Measurements from ENCODE around the gene TSEN2. TPM values are rescaled to one million over a fixed set of nuclear protein-coding genes. Genes with fewer than 3 reads are reported as not detected.
"Not testable (repeated sequence)": the region's sequence is repeated elsewhere in the genome, so short reads cannot be mapped to it uniquely, and the experiment has no call there.

The TSEN2 gene
- total RNA-seq, 8 experiments from 2014 or later, result 17.4 to 41.4 (median 20.8) TPM

DNA sequence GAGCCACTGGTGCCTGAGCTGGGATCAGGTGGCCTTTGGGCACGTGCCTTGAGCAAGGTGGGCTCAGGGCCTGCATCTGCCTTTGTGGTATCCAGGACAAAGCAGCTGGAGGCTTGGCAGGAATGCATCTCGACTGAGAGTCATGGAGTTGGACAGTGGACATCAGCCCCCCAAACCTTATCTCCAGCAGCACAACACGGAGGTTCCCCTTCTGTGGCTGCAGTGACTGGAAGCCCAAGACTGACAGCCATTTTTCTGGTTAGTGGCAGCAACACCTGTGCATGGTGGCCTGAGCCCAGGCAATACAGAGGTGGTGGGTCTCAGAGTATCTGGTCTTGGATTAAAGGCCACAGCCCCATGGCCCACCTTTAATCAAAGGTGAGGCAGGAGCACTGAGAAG is 27.8 kb upstream of the TSEN2 start:
- no peak for ATAC-seq (replicated peaks in 6 of 8)
- Histone ChIP-seq H3K27ac (no peak overlapping the region), H3K4me1 (replicated peaks in 1 of 2) (no peaks in the 10 kb centered on the region), H3K4me3 (no peak overlapping the region)
- in situ Hi-C loops (cut with MboI; ENCODE audit: low pct_unique_long_range_greater_than_20kb in 2 of 9, low sequenced_read_pairs in 9 of 9, unreplicated experiment in 9 of 9), result loop anchor here in 5 of 9 experiments (25.0 kb wide), 2 partner anchors 269 to 319 kb away; no protein-coding TSS in a partner anchor
- 40 to 100% (median 52%) methylated on average over 1 to 2 of the region's 3 CpGs; no CpG with 5 or more reads in 6 of the 10 experiments for WGBS, 10 experiments

DNA sequence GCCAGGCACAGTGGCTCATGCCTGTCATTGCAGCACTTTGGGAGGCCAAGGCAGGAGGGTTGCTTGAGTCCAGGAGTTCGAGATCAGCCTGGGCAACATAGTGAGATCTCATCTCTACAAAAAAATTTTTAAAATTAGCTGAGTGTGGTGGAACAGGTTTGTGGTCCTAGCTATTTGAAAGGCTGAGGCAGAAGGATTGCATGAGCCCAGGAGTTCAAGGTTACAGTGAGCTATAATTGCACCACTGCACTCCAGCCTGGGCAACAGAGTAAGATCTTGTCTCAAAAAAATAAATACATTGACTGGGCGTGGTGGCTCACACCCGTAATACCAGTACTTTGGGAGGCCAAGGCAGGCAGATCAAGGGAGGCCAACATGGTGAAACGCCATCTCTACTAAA is 26.9 kb upstream of the TSEN2 start:
- H3K4me1 ChIP-seq (replicated peaks in 1 of 2); H3K4me3 ChIP-seq; H3K27ac ChIP-seq; ATAC-seq (replicated peaks in 6 of 8): not testable (repeated sequence)
- WGBS, 10 experiments, result 11 to 95% (median 67%) methylated on average over 2 to 4 of the region's 4 CpGs; no CpG with 5 or more reads in 4 of the 10 experiments
- in situ Hi-C loops (cut with MboI; ENCODE audit: low pct_unique_long_range_greater_than_20kb in 2 of 9, low sequenced_read_pairs in 9 of 9, unreplicated experiment in 9 of 9), result loop anchor here in 5 of 9 experiments (25.0 kb wide), 2 partner anchors 270 to 320 kb away; no protein-coding TSS in a partner anchor

DNA sequence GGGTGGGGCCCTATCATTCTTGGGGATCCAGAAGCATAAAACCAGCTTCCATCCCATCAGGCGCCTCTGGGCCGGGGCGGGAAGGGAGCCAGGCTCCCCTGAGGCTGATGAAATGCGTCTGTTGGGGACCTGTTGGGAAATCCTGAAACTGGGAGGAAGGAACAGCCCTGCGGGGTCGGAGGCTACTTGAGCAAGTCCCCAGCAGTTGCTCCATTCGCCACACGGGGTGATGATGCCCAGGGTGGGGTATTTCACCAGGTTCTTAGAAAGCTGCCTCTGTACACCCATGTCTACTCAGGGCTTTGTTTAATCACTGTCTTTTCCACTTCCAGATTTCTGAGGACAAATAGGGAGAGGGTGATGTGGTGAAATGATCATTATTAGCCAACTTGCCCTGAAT is 25.4 kb upstream of the TSEN2 start:
- H3K4me3 ChIP-seq, result no peak overlapping the region
- in situ Hi-C loops (cut with MboI; ENCODE audit: low pct_unique_long_range_greater_than_20kb in 2 of 9, low sequenced_read_pairs in 9 of 9, unreplicated experiment in 9 of 9), result loop anchor here in 5 of 9 experiments (25.0 kb wide), 2 partner anchors 272 to 322 kb away; no protein-coding TSS in a partner anchor
- H3K4me1 ChIP-seq (replicated peaks in 1 of 2), result no peaks in the 10 kb centered on the region
- 17 to 100% (median 88%) methylated on average over 1 to 6 of the region's 8 CpGs; no CpG with 5 or more reads in 5 of the 10 experiments for WGBS, 10 experiments
- no peak for ATAC-seq (replicated peaks in 6 of 8)
- no peak overlapping the region for H3K27ac ChIP-seq

DNA sequence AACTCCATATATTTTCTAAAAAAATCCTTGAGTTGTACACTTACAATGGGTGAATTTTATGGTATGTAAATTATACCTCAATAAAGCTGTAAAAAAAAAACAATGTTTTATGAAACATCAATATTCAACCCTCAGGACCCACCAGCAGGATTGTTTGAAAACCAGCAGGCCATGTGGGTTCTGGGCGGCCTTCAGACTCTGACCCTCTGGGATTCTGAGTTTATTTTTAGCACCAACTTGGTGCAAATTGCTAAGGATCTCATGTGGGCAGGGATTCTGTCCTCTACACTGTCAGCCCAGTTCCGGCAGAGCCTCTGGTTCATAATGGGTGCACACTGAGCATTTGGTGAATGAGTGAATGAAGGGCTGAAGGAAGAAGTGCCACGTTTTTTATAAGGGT is 24.2 kb upstream of the TSEN2 start:
- 15 to 100% (median 72%) methylated on average over 1 to 3 of the region's 3 CpGs; no CpG with 5 or more reads in 2 of the 10 experiments for WGBS, 10 experiments
- Histone ChIP-seq H3K4me3 (no peak overlapping the region), H3K27ac (no peak overlapping the region), H3K4me1 (replicated peaks in 1 of 2) (no peaks in the 10 kb centered on the region)
- ATAC-seq (replicated peaks in 6 of 8), result no peak
- in situ Hi-C loops (cut with MboI; ENCODE audit: low pct_unique_long_range_greater_than_20kb in 2 of 9, low sequenced_read_pairs in 9 of 9, unreplicated experiment in 9 of 9), result loop anchor here in 5 of 9 experiments (25.0 kb wide), 2 partner anchors 273 to 323 kb away; no protein-coding TSS in a partner anchor

DNA sequence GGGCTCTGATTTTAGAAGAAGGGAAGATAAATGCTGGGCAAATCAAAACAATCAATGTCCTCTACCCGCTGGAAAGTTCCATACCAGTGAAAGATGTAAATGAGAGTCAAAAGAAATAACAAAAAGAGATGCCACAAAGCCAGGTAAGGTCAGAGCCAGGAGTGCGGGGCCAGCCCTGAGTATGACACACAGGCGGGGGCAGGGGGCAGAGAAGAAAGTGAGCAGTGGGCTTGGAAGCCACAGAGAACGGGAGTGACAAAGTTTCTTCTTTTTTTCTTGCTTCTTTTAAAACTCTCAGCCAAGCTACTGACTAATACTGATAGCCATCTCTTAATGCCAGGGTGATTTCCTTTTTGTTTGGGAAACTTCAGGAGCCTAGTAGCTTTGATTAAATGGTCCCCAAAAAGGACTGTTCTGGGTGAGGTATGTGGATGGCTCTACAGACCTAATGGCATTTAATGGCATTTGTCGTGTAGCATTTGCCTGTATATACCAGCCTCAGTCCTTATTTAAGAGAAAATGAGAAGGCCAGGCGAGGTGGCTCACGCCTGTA is 23.1 kb upstream of the TSEN2 start:
- no peak overlapping the region for H3K27ac ChIP-seq
- no peaks in the 10 kb centered on the region for H3K4me1 ChIP-seq (replicated peaks in 1 of 2)
- no peak for ATAC-seq (replicated peaks in 6 of 8)
- H3K4me3 ChIP-seq, result no peak overlapping the region
- in situ Hi-C loops (cut with MboI; ENCODE audit: low pct_unique_long_range_greater_than_20kb in 2 of 9, low sequenced_read_pairs in 9 of 9, unreplicated experiment in 9 of 9), result loop anchor here in 5 of 9 experiments (25.0 kb wide), 2 partner anchors 274 to 324 kb away; no protein-coding TSS in a partner anchor
- WGBS, 10 experiments, result 35 to 96% (median 74%) methylated on average over 1 to 5 of the region's 7 CpGs; no CpG with 5 or more reads in 2 of the 10 experiments

- 60 to 100% (median 77%) methylated on average over 1 to 5 of the region's 9 CpGs; no CpG with 5 or more reads in 5 of the 10 experiments for WGBS, 10 experiments
- no peak overlapping the region for H3K4me3 ChIP-seq
- no peaks in the 10 kb centered on the region for H3K4me1 ChIP-seq (replicated peaks in 1 of 2)
- no peak overlapping the region for H3K27ac ChIP-seq
- no peak for ATAC-seq (replicated peaks in 6 of 8)
- in situ Hi-C loops (cut with MboI; ENCODE audit: low pct_unique_long_range_greater_than_20kb in 2 of 9, low sequenced_read_pairs in 9 of 9, unreplicated experiment in 9 of 9), result loop anchor here in 5 of 9 experiments (25.0 kb wide), 2 partner anchors 275 to 325 kb away; no protein-coding TSS in a partner anchor
Observed at GRCh38 chr3:12462159-12462947, 21.9 kb upstream of the TSEN2 start.

DNA sequence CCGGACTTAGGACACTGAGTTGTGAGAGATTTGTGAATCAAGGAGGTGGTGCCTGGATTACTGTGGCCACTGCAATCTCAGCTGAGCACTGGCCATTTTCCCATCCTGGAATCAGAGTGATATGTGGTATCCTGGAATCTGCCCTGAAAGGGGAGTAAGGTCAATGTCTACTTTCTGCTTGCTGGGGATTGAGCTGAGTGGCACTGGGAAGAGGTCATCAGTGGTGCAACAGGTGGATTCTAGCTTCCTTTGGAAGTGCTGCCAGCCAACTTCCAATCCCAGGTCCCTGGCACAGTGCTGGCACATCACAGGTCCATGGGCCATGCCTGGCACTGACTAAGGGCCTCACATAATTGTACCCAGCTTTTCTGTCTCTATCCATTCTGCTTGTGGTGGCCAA is 20.6 kb upstream of the TSEN2 start:
- no peak for ATAC-seq (replicated peaks in 6 of 8)
- Histone ChIP-seq H3K4me1 (replicated peaks in 1 of 2) (no peaks in the 10 kb centered on the region), H3K27ac (no peak overlapping the region), H3K4me3 (no peak overlapping the region)
- 80 to 100% (median 100%) methylated on average over 1 of the region's 1 CpG; no CpG with 5 or more reads in 7 of the 10 experiments for WGBS, 10 experiments
- in situ Hi-C loops (cut with MboI; ENCODE audit: low pct_unique_long_range_greater_than_20kb in 2 of 9, low sequenced_read_pairs in 9 of 9, unreplicated experiment in 9 of 9), result loop anchor here in 5 of 9 experiments (25.0 kb wide), 2 partner anchors 276 to 326 kb away; no protein-coding TSS in a partner anchor

DNA sequence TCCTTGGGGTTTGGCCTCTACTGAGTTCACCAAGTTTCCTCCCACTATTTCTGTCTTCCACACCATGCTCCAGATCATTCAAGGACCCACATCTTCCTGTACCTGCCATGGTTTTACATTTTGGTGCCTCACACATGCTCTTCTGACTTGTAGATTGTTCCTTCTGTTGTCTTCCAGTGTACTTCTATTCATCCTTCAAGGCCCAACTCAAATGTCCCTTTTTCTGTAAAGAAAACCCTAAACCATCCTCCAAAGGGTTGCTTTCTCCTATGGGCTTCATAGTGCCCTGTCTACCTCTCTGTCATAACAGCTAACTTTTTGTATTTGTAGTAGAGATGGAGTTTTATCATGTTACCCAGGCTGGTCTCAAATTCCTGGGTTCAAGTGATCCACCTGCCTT is 20.1 kb upstream of the TSEN2 start:
- no peak for ATAC-seq (replicated peaks in 6 of 8)
- in situ Hi-C loops (cut with MboI; ENCODE audit: low pct_unique_long_range_greater_than_20kb in 2 of 9, low sequenced_read_pairs in 9 of 9, unreplicated experiment in 9 of 9), result loop anchor here in 5 of 9 experiments (25.0 kb wide), 2 partner anchors 277 to 327 kb away; no protein-coding TSS in a partner anchor
- Histone ChIP-seq H3K4me1 (replicated peaks in 1 of 2) (no peaks in the 10 kb centered on the region), H3K27ac (no peak overlapping the region), H3K4me3 (no peak overlapping the region)

- Histone ChIP-seq H3K4me1 (replicated peaks in 1 of 2) (no peaks in the 10 kb centered on the region), H3K27ac (no peak overlapping the region), H3K4me3 (no peak overlapping the region)
- 67 to 95% (median 84%) methylated on average over 2 to 18 of the region's 18 CpGs for WGBS, 10 experiments
- in situ Hi-C loops (cut with MboI; ENCODE audit: low pct_unique_long_range_greater_than_20kb in 2 of 9, low sequenced_read_pairs in 9 of 9, unreplicated experiment in 9 of 9), result loop anchor here in 5 of 9 experiments (25.0 kb wide), 2 partner anchors 278 to 328 kb away; no protein-coding TSS in a partner anchor
- ATAC-seq (replicated peaks in 6 of 8), result no peak
Observed at GRCh38 chr3:12465151-12465835, 19.0 kb upstream of the TSEN2 start.

DNA sequence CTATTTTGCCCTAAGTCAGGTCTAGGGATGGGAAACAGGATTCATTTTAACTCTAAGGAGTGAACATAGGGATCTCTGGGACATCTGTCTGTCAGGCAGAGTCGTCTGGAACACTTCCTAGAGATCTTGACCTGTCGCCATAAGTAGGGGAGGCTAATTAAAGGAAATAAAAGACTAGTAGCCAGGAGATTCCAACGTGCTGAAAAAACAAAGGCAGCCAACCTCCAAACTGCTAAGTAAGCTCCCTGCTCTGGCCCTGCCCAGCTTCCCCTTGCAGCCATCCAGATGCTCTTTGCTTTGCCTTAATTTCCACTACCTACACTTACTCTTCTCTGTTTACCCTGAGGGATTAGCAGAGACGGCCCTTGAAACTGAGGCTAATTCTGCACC is 18.4 kb upstream of the TSEN2 start:
- in situ Hi-C loops (cut with MboI; ENCODE audit: low pct_unique_long_range_greater_than_20kb in 2 of 9, low sequenced_read_pairs in 9 of 9, unreplicated experiment in 9 of 9), result loop anchor here in 5 of 9 experiments (25.0 kb wide), 2 partner anchors 279 to 329 kb away; no protein-coding TSS in a partner anchor
- 0 to 60% (median 36%) methylated on average over 1 to 3 of the region's 4 CpGs; no CpG with 5 or more reads in 4 of the 10 experiments for WGBS, 10 experiments
- ATAC-seq (replicated peaks in 6 of 8), result no peak

DNA sequence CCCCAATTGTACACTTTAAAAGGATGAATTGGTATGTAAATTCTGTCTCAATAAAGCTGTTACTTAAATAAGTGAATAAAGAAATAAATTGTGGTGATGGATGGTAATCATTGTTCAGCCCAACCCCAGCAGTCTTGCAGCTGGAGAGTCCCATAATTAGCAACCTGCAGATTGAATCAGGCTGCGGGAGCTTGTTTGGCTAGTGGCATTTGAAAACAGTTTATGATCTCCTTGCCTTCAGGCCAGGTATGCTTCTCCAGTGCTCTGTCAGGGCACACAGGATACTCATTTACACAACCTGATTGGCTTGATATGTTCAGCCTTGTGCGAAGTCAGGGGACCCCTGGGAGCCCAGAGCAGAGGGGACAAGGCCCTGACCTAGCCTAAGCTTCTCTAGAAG is 16.5 kb upstream of the TSEN2 start:
- H3K27ac ChIP-seq, result no peak overlapping the region
- in situ Hi-C loops (cut with MboI; ENCODE audit: low pct_unique_long_range_greater_than_20kb in 2 of 9, low sequenced_read_pairs in 9 of 9, unreplicated experiment in 9 of 9), result loop anchor here in 5 of 9 experiments (25.0 kb wide), 2 partner anchors 280 to 330 kb away; no protein-coding TSS in a partner anchor
- no peak overlapping the region for H3K4me3 ChIP-seq
- ATAC-seq (replicated peaks in 6 of 8), result no peak
- WGBS, 10 experiments, result 50 to 100% (median 76%) methylated on average over 1 to 2 of the region's 2 CpGs; no CpG with 5 or more reads in 4 of the 10 experiments
- H3K4me1 ChIP-seq (replicated peaks in 1 of 2), result no peaks in the 10 kb centered on the region

More for the DNA sequence above, 18.4 kb upstream of the TSEN2 start:
- Histone ChIP-seq H3K27ac (no peak overlapping the region), H3K4me3 (no peak overlapping the region), H3K4me1 (replicated peaks in 1 of 2) (no peaks in the 10 kb centered on the region)

GRCh38 chr3:12468276-12468675 is 16.0 kb upstream of the TSEN2 start:
- ATAC-seq (replicated peaks in 6 of 8), result no peak
- Histone ChIP-seq H3K4me1 (replicated peaks in 1 of 2) (no peaks in the 10 kb centered on the region), H3K4me3 (no peak overlapping the region), H3K27ac (no peak overlapping the region)
- in situ Hi-C loops (cut with MboI; ENCODE audit: low pct_unique_long_range_greater_than_20kb in 2 of 9, low sequenced_read_pairs in 9 of 9, unreplicated experiment in 9 of 9), result loop anchor here in 5 of 9 experiments (25.0 kb wide), 2 partner anchors 281 to 331 kb away; no protein-coding TSS in a partner anchor
- WGBS, 10 experiments, result 40 to 96% (median 75%) methylated on average over 1 to 5 of the region's 6 CpGs; no CpG with 5 or more reads in 7 of the 10 experiments

Data from motor neuron (in vitro differentiated cells).